Lower lobe of right lung (tissue), 2 donors: ENCODE measurements around the gene C16orf95. TPM values are rescaled to one million over a fixed set of nuclear protein-coding genes. Genes with fewer than 3 reads are reported as not detected.

Experiments
- ATAC-seq, 2 donors: fragments of 200-7000 bp; cut with Tn5 transposase; one replicate each; pipeline ENCODE4 v1.9.1; 2020 to 2022; ENCODE audit warnings: mild to moderate bottlenecking in 2 of 2, moderate library complexity in 2 of 2
- DNase-seq: peaks from one replicate; pipeline ENCODE4 v3.0.0-alpha.2; 2020
- H3K27ac ChIP-seq: fragments of 200-600 bp; one replicate; pipeline ENCODE4 v1.8.0; 2022
- H3K27me3 ChIP-seq: fragments of 200-600 bp; one replicate; pipeline ENCODE4 v1.8.0; 2022; ENCODE audit warnings: low read depth
- H3K36me3 ChIP-seq: fragments of 200-600 bp; one replicate; pipeline ENCODE4 v1.8.0; 2022; ENCODE audit warnings: mild to moderate bottlenecking
- H3K4me1 ChIP-seq: fragments of 200-600 bp; one replicate; pipeline ENCODE4 v1.8.0; 2022
- H3K4me3 ChIP-seq: fragments of 200-600 bp; one replicate; pipeline ENCODE4 v1.8.0; 2022; ENCODE audit warnings: mild to moderate bottlenecking
- H3K9me3 ChIP-seq: fragments of 200-600 bp; one replicate; pipeline ENCODE4 v1.8.0; 2022
- CTCF ChIP-seq: fragments of 200-600 bp; IDR thresholded peaks from one replicate; pipeline ENCODE4 v1.8.0; 2022; ENCODE audit warnings: antibody characterized with exemption, mild to moderate bottlenecking
- intact Hi-C: fragments of 100-400 bp; cut with DNase I; formaldehyde crosslinking; loops from one replicate; pipeline ENCODE4 v1.11.0; 2022
- total RNA-seq: library from RNA; stranded (reverse); fragmentation: NEBNext Ultra II Directional; extraction: Animal tissue kit (Norgen Biotek cat#: 25700); gene quantifications from one replicate; pipeline ENCODE4 v1.2.1, GENCODE V29; 2021
- donor health status: DM: no; HTN: yes; CAD: no; lungs with severe emphysema.

C16orf95 gene
- total RNA-seq, 1 donor from 2014 or later = 3.0 TPM

GRCh38 chr16:87304951-87305350, 12.2 kb downstream of the C16orf95 start:
- TF ChIP-seq CTCF = no peak
- DNase-seq = no peak
- peak in 1 of 2 donors; percentile 23 for ATAC-seq
- no peaks in the 10 kb centered on the region for H3K9me3 ChIP-seq
- no peak overlapping the region for H3K4me3 ChIP-seq
- intact Hi-C loops = no loop called here
- H3K4me1 ChIP-seq = no peaks in the 10 kb centered on the region
- no peak overlapping the region for H3K27ac ChIP-seq
- H3K27me3 ChIP-seq = no peaks in the 10 kb centered on the region
- H3K36me3 ChIP-seq = no peaks in the 10 kb centered on the region

- H3K36me3 ChIP-seq = no peaks in the 10 kb centered on the region
- intact Hi-C loops = no loop called here
- H3K4me1 ChIP-seq = no peaks in the 10 kb centered on the region
- H3K27ac ChIP-seq = no peak overlapping the region
- H3K9me3 ChIP-seq = no peaks in the 10 kb centered on the region
- DNase-seq (no peak), ATAC-seq (peak in 1 of 2 donors; percentile 35)
- no peak for TF ChIP-seq CTCF
- no peaks in the 10 kb centered on the region for H3K27me3 ChIP-seq
- no peak overlapping the region for H3K4me3 ChIP-seq
Measured at GRCh38 chr16:87303962-87304521, 13.2 kb downstream of the C16orf95 start.

GRCh38 chr16:87303431-87303930, 13.7 kb downstream of the C16orf95 start:
- intact Hi-C loops = no loop called here
- Histone ChIP-seq H3K36me3 (no peaks in the 10 kb centered on the region), H3K9me3 (no peaks in the 10 kb centered on the region), H3K4me3 (no peak overlapping the region), H3K27ac (no peak overlapping the region), H3K27me3 (no peaks in the 10 kb centered on the region), H3K4me1 (no peaks in the 10 kb centered on the region)
- no peak for TF ChIP-seq CTCF
- ATAC-seq = no peak
- DNase-seq = no peak

GRCh38 chr16:87298857-87299465, 18.2 kb downstream of the C16orf95 start:
- intact Hi-C loops = no loop called here
- no peak for DNase-seq
- ATAC-seq = no peak
- no peak overlapping the region for H3K27ac ChIP-seq
- H3K9me3 ChIP-seq = no peaks in the 10 kb centered on the region
- H3K27me3 ChIP-seq = no peaks in the 10 kb centered on the region
- H3K4me1 ChIP-seq = no peaks in the 10 kb centered on the region
- no peak for TF ChIP-seq CTCF
- H3K4me3 ChIP-seq = no peak overlapping the region
- H3K36me3 ChIP-seq = no peaks in the 10 kb centered on the region

- ATAC-seq (peak; percentile 22 to 44), DNase-seq (no peak)
- Histone ChIP-seq H3K27me3 (no peaks in the 10 kb centered on the region), H3K4me1 (no peaks in the 10 kb centered on the region), H3K36me3 (no peaks in the 10 kb centered on the region), H3K4me3 (no peak overlapping the region), H3K27ac (no peak overlapping the region), H3K9me3 (no peaks in the 10 kb centered on the region)
- intact Hi-C loops = no loop called here
- peak; percentile 53 for TF ChIP-seq CTCF
Measured at GRCh38 chr16:87297918-87298631, 19.1 kb downstream of the C16orf95 start.
